Measurements from ENCODE around the gene SYS1.

The SYS1 gene

DNA sequence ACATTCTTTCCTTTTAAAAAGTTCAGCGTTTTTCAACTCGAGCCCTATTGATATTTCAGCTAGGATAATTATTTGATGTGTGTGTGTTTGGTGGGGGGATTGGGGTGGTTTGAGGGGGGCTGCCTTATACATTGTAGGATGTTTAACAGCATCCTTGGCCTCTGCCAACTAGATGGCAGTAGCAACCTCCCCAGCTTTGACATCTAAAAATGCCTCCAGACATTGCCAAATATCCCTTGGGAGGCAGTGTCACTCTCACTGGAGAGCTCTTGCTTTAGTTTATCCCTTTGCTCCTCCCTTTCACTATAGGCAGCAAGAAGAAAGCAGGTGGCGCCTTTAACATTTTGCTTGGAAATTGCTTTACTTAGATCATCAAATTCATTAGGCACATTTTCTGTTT is 29.8 kb downstream of the SYS1 start:
- no peak overlapping the region for H3K4me3 ChIP-seq (ENCODE audit: low read depth, low read length)
- DNase-seq (ENCODE audit: low read depth), result no peak
- in situ Hi-C loops (cut with HindIII; ENCODE audit: low sequenced_read_pairs), result no loop called here
- TF ChIP-seq, protein P1, sequence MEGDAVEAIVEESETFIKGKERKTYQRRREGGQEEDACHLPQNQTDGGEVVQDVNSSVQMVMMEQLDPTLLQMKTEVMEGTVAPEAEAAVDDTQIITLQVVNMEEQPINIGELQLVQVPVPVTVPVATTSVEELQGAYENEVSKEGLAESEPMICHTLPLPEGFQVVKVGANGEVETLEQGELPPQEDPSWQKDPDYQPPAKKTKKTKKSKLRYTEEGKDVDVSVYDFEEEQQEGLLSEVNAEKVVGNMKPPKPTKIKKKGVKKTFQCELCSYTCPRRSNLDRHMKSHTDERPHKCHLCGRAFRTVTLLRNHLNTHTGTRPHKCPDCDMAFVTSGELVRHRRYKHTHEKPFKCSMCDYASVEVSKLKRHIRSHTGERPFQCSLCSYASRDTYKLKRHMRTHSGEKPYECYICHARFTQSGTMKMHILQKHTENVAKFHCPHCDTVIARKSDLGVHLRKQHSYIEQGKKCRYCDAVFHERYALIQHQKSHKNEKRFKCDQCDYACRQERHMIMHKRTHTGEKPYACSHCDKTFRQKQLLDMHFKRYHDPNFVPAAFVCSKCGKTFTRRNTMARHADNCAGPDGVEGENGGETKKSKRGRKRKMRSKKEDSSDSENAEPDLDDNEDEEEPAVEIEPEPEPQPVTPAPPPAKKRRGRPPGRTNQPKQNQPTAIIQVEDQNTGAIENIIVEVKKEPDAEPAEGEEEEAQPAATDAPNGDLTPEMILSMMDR (IDR thresholded peaks at IDR 0.05; ENCODE audit: low read depth, low read length, missing control alignments), result no peak

GRCh38 chr20:45394221-45395113 is 31.5 kb downstream of the SYS1 start:
- H3K4me3 ChIP-seq (ENCODE audit: low read depth, low read length), result no peak overlapping the region
- in situ Hi-C loops (cut with HindIII; ENCODE audit: low sequenced_read_pairs), result no loop called here
- TF ChIP-seq, protein P1 (IDR thresholded peaks at IDR 0.05; ENCODE audit: low read depth, low read length, missing control alignments), result no peak
- DNase-seq (ENCODE audit: low read depth), result no peak

DNA sequence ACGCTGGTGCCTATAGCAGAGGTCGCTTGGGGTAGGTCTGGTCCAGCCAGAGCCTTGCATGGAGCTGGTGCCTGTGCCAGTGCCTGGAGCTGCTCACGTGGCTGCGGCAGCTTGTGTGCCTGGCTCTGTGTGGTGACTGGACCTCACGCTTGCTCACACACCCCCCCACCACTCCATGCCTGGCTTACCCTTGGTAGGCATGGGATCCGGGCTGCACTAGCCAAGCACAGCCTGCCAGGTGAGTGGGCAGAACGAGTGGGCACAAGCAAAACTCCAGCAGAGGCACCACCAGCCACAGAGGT is 32.1 kb downstream of the SYS1 start:
- DNase-seq (ENCODE audit: low read depth), result no peak
- in situ Hi-C loops (cut with HindIII; ENCODE audit: low sequenced_read_pairs), result no loop called here
- no peak overlapping the region for H3K4me3 ChIP-seq (ENCODE audit: low read depth, low read length)
- TF ChIP-seq, protein P1 (IDR thresholded peaks at IDR 0.05; ENCODE audit: low read depth, low read length, missing control alignments), result no peak

- no peak overlapping the region for H3K4me3 ChIP-seq (ENCODE audit: low read depth, low read length)
- in situ Hi-C loops (cut with HindIII; ENCODE audit: low sequenced_read_pairs), result no loop called here
- DNase-seq (ENCODE audit: low read depth), result no peak
- TF ChIP-seq, protein P1 (IDR thresholded peaks at IDR 0.05; ENCODE audit: low read depth, low read length, missing control alignments), result no peak
These were observed 36.1 kb downstream of the SYS1 start for GRCh38 chr20:45399018-45399417.

DNA sequence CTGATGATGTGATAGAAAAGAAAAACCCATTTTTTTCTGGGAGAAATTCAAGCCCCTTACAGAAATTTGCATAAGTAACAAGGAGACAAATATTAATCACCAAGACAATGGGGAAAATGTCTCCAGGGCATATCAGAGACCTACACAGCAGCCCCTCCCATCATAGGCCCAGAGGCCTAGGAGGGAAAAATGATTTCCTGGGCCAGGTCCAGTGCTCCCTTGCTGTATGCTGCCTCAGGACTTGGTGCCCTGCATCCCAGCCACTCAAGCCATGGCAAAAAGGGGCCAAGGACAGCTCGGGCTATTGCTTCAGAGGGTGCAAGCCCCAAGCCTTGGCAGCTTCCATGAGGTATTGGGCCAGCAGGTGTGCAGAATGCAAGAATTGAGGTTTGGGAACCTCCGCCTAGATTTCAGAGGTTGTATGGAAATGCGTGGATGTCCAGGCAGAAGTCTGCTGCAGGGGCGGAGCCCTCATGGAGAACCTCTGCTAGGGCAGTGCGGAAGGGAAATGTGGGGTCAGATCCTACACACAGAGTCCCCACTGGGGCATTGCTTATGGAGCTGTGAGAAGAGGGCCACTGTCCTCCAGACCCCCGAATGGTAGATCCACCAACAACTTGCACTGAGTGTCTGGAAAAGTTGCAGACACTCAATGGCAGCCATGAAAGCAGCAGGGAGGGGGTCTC is 37.5 kb downstream of the SYS1 start:
- TF ChIP-seq, protein P1 (IDR thresholded peaks at IDR 0.05; ENCODE audit: low read depth, low read length, missing control alignments), result no peak
- no peak overlapping the region for H3K4me3 ChIP-seq (ENCODE audit: low read depth, low read length)
- in situ Hi-C loops (cut with HindIII; ENCODE audit: low sequenced_read_pairs), result no loop called here
- no peak for DNase-seq (ENCODE audit: low read depth)

GRCh38 chr20:45402946-45403345 is 40.0 kb downstream of the SYS1 start:
- no peak for DNase-seq (ENCODE audit: low read depth)
- TF ChIP-seq, protein P1 (IDR thresholded peaks at IDR 0.05; ENCODE audit: low read depth, low read length, missing control alignments), result no peak

More at GRCh38 chr20:45402946-45403345, 40.0 kb downstream of the SYS1 start:
- in situ Hi-C loops (cut with HindIII; ENCODE audit: low sequenced_read_pairs), result no loop called here
- H3K4me3 ChIP-seq (ENCODE audit: low read depth, low read length), result no peak overlapping the region
